Activated T-helper 1 cell treated with anti-CD3 and anti-CD28 coated beads, Interleukin-12 subunit alpha, Interleukin-12 subunit beta, Interleukin-2, Interleukin-4 antibody, amounts not matched to agents 30 ng/mL and 10 ng/mL and 1 ng/mL, durations not matched to agents 14 hours and 24 hours and 36 hours (primary cell): ENCODE data around the gene RBM3. TPM values are rescaled to one million over a fixed set of nuclear protein-coding genes. Genes with fewer than 3 reads are reported as not detected.
A peak's percentile ranks its signal among the peaks of the same experiment; 100 is the strongest.
"Not testable (repeated sequence)": the region's sequence is repeated elsewhere in the genome, so short reads cannot be mapped to it uniquely, and the experiment has no call there.

Experiments used
- DNase-seq: peaks from one replicate; pipeline ENCODE4 v3.0.0; 2021; ENCODE audit warnings: low spot score
- H3K27ac Mint-ChIP-seq: one replicate; pipeline ENCODE4 v1.8.0; 2021; ENCODE audit warnings: mild to moderate bottlenecking, mixed read lengths
- H3K27me3 Mint-ChIP-seq: one replicate; pipeline ENCODE4 v1.8.0; 2022; ENCODE audit warnings: mild to moderate bottlenecking, moderate library complexity, mixed read lengths; ENCODE audit not compliant: insufficient read depth
- H3K36me3 Mint-ChIP-seq: one replicate; pipeline ENCODE4 v1.8.0; 2021; ENCODE audit warnings: low read depth, mixed read lengths
- H3K4me1 Mint-ChIP-seq: one replicate; pipeline ENCODE4 v1.8.0; 2021; ENCODE audit warnings: low read depth, mixed read lengths
- H3K4me3 Mint-ChIP-seq: one replicate; pipeline ENCODE4 v1.8.0; 2021; ENCODE audit warnings: mild to moderate bottlenecking, moderate library complexity, mixed read lengths
- H3K9me3 Mint-ChIP-seq: one replicate; pipeline ENCODE4 v1.8.0; 2021; ENCODE audit warnings: mixed read lengths
- intact Hi-C: fragments of 100-400 bp; cut with micrococcal nuclease; formaldehyde crosslinking; loops from one replicate; pipeline ENCODE4 v1.15.1; 2024
- total RNA-seq: library from RNA; stranded (reverse); gene quantifications from 2 replicates; pipeline ENCODE4 v1.2.3, GENCODE V29; 2022

RBM3 gene
- total RNA-seq, 1 donor from 2014 or later = 318 TPM

DNA sequence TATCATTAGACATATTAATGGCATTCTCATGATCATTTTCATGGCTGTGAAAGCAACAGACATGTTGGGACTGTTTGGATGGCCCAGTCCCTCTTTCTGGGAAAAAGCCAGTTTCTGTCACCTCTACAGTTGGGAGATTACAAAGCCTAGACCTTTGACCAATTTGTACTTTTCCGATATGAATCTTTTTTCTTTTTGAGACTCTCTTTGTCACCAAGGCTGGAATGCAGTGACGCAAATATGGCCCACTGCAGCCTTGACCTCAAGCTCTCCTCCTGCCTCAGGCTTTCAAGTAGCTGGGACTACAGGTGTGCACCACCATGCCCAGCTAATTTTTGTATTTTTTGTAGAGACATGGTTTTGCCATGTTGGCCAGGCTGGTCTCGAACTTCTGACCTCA lies 25.4 kb upstream of the RBM3 start:
- no peaks in the 10 kb centered on the region for H3K9me3 Mint-ChIP-seq

DNA sequence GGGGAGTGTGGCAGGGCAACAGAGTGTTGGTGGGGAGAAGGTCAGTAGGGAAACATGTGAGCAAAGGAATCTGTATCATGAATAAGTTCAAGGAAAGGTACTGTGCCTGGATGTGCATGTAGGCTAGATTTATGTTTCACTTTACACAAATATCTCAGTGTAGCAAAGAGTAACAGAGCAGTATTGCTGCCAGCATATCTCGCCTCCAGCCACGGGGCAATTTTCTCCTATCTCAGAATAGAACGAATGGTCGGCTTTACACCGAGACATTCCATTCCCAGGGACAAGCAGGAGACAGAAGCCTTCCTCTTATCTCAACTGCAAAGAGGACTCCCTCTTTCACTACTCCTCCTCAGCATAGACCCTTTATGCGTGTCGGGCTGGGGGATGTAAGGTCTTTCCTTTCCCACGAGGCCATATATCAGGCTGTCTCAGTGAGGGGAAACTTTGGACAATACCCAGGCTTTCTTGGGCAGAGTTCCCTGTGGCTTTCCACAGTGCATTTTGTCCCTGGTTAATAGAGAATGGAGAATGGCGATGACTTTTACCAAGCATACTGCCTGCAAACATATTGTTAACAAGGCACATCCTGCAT lies 18.5 kb upstream of the RBM3 start:
- H3K27me3 Mint-ChIP-seq, H3K4me1 Mint-ChIP-seq, H3K9me3 Mint-ChIP-seq, H3K4me3 Mint-ChIP-seq, DNase-seq, intact Hi-C loops: not testable (repeated sequence)
- Mint-ChIP-seq H3K36me3 (peaks cover 20% of the 10 kb centered on the region), H3K27ac (peak overlapping the region; percentile 61)

More for the DNA sequence above, 25.4 kb upstream of the RBM3 start:
- Mint-ChIP-seq H3K27me3 (no peaks in the 10 kb centered on the region), H3K36me3 (peaks cover 17% of the 10 kb centered on the region), H3K4me1 (no peaks in the 10 kb centered on the region), H3K4me3 (no peak overlapping the region), H3K27ac (no peak overlapping the region)
- DNase-seq = no peak
- intact Hi-C loops = no loop called here

DNA sequence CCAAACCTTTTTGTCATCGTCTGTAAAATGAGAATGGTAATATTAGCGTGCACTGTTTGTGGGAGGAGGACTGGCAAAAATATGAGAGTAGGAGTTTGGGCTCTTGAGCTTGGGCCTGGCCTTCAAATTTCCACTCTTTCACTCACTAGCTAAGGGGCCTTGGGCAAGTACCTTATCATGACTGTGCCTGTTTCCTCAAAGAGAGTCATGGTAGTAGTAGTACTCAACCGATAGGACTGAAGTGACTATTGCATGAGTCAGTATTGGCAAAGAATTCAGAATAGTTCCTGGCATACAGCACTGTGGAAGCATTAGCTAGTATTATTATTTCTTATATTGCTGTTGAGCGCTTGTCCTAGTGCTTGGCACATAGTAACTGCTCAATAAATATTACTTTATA lies 16.0 kb upstream of the RBM3 start:
- H3K27me3 Mint-ChIP-seq = no peaks in the 10 kb centered on the region
- intact Hi-C loops = no loop called here
- H3K4me3 Mint-ChIP-seq = no peak overlapping the region
- H3K9me3 Mint-ChIP-seq = no peaks in the 10 kb centered on the region
- no peak for DNase-seq
- H3K36me3 Mint-ChIP-seq = peaks cover 25% of the 10 kb centered on the region
- no peaks in the 10 kb centered on the region for H3K4me1 Mint-ChIP-seq
- H3K27ac Mint-ChIP-seq = no peak overlapping the region

DNA sequence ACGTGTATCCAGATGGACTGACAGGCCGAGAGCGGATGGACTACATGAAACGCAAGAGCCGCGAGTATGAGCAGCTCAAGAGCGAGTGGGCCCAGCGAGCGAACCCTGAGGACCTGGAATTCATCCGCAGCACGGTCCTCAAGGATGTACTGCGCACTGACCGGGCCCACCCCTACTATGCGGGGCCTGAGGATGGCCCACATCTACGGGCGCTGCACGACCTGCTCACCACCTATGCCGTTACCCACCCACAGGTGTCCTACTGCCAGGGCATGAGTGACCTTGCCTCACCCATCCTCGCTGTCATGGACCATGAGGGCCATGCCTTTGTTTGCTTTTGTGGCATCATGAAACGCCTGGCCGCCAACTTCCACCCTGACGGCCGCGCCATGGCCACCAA lies 14.6 kb upstream of the RBM3 start:
- Mint-ChIP-seq H3K4me3 (no peak overlapping the region), H3K36me3 (peaks cover 26% of the 10 kb centered on the region), H3K27me3 (no peaks in the 10 kb centered on the region), H3K27ac (no peak overlapping the region), H3K4me1 (no peaks in the 10 kb centered on the region), H3K9me3 (no peaks in the 10 kb centered on the region)
- no peak for DNase-seq
- intact Hi-C loops = no loop called here

DNA sequence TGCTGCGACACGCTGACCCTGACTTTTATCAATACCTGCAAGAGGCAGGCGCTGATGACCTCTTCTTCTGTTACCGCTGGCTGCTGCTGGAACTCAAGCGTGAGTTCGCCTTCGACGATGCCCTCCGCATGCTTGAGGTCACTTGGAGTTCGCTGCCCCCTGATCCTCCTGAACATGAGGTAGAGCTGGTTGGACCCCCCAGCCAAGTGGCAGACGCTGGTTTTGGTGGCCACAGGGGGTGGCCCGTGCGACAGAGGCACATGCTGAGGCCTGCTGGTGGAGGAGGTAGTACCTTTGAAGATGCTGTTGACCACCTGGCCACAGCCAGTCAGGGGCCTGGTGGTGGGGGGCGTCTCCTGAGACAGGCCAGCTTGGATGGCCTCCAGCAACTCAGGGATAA lies 14.2 kb upstream of the RBM3 start:
- peaks cover 23% of the 10 kb centered on the region for H3K36me3 Mint-ChIP-seq
- H3K9me3 Mint-ChIP-seq = no peaks in the 10 kb centered on the region
- intact Hi-C loops = no loop called here
- DNase-seq = no peak
- H3K4me1 Mint-ChIP-seq = no peaks in the 10 kb centered on the region
- H3K4me3 Mint-ChIP-seq = no peak overlapping the region
- H3K27ac Mint-ChIP-seq = no peak overlapping the region
- no peaks in the 10 kb centered on the region for H3K27me3 Mint-ChIP-seq

DNA sequence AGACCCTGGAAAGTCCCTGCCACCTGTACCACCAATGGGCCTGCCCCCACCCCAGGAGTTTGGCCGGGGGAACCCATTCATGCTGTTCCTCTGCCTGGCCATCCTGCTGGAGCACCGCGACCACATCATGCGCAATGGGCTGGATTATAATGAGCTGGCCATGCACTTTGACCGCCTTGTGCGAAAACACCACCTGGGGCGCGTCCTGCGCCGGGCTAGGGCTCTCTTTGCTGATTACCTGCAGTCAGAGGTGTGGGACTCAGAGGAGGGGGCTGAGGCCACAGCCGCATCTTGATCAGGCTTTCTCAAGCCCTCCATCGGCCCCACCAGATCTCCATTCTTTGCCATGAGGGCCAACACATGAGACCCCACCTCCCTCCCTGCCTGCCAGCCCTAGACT lies 13.6 kb upstream of the RBM3 start:
- H3K9me3 Mint-ChIP-seq = no peaks in the 10 kb centered on the region
- peaks cover 18% of the 10 kb centered on the region for H3K36me3 Mint-ChIP-seq
- H3K4me1 Mint-ChIP-seq = no peaks in the 10 kb centered on the region
- H3K27me3 Mint-ChIP-seq = no peaks in the 10 kb centered on the region
- H3K4me3 Mint-ChIP-seq = no peak overlapping the region
- H3K27ac Mint-ChIP-seq = no peak overlapping the region
- intact Hi-C loops = no loop called here
- DNase-seq = no peak

DNA sequence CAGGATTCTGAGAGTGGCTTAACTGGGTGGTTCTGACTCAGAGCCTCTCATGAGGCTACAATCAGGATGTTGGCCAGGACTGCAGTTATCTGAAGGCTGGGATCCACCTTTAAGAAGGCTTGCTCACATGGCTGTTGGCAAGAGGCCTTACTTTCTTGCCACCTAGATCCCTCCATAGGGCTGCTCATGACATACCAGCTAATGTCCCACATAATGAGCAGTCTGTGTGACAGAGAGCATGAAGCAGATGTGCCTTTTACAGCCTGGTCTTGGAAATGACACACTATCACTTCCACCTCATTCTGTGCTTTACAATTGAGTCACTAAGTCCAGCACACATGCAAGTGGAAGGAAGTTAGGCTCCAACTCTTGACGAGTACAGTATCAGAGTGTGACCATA lies 4.3 kb upstream of the RBM3 start:
- intact Hi-C loops = no loop called here
- Mint-ChIP-seq H3K27ac (peak overlapping the region; percentile 77), H3K36me3 (peaks cover 4% of the 10 kb centered on the region), H3K4me3 (no peak overlapping the region), H3K4me1 (peaks cover 12% of the 10 kb centered on the region), H3K9me3 (no peaks in the 10 kb centered on the region), H3K27me3 (no peaks in the 10 kb centered on the region)
- DNase-seq = no peak

DNA sequence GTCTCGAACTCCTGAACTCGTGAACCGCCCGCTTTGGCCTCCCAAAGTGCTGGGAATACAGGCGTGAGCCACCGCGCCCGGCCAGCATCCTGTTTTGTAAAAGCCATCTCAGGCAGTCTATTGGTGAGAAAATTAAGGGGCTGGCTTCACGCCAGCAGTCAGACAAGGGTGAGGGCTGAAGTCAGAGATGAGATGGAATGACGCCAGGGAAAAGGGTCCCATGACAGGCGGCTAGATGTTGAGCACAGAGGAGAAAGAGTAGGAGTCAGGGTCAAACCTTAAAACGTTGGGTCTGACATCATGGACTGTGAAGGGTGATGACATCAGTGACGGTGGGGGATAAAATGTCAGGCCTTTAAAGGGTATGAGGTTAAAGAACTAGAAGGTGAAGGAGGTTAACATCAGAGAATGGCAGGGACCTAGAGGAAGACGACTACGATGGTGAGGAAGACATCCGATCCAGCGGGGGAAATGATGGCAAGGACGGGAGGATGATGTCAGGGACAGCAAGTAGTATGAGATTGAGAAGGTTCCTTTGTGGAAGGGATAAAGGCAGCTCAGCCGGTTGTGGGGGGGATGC lies 504 bp upstream of the RBM3 start:
- Mint-ChIP-seq H3K36me3 (peaks cover 28% of the 10 kb centered on the region), H3K4me3 (peak overlapping the region; percentile 99), H3K27ac (peak overlapping the region; percentile 100), H3K27me3 (no peaks in the 10 kb centered on the region), H3K4me1 (peaks cover 19% of the 10 kb centered on the region), H3K9me3 (no peaks in the 10 kb centered on the region)
- DNase-seq = no peak
- intact Hi-C loops = loop anchor here (1.0 kb wide), 5 partner anchors 24 to 97 kb away; partner anchors contain the start of genes EBP, FTSJ1, PORCN and TBC1D25

DNA sequence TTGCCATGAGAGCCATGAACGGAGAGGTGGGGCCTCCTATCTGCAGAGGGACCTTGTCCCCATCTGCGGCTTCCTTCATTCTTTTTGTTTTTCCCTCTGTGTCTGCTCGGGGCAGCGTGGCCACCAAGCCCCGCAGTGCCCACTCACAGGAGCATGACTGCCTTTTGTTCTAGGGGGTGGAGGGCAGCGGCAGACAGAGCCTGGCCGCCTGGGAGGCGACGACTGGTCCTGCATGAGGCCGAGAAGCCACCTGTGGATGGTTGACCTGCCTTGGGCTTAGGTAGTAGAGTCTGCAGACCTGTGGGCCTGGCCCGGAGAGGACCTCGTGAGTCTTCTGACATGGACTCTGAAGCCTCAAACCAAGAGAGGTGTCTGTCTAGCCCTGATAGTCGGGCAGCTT lies 1.4 kb downstream of the RBM3 start:
- peaks cover 18% of the 10 kb centered on the region for H3K4me1 Mint-ChIP-seq
- DNase-seq = no peak
- no peaks in the 10 kb centered on the region for H3K9me3 Mint-ChIP-seq
- peak overlapping the region; percentile 99 for H3K4me3 Mint-ChIP-seq
- intact Hi-C loops = no loop called here
- H3K27me3 Mint-ChIP-seq = no peaks in the 10 kb centered on the region
- H3K36me3 Mint-ChIP-seq = peaks cover 38% of the 10 kb centered on the region
- peak overlapping the region; percentile 100 for H3K27ac Mint-ChIP-seq

DNA sequence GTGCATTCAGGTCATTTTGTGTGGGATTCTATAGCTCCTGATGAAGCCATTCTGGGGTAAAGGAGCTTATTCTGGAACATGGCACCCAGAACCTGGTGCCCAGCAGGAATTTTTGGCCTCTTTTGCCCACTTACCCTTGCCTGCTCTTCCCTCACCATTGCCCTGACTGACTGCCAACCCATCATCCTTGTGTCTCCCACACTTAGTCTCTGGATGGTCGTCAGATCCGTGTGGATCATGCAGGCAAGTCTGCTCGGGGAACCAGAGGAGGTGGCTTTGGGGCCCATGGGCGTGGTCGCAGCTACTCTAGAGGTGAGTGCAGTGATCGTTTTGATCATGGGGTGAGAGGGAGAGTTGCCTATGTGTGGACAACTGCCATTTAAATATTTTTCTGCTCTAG lies 1.8 kb downstream of the RBM3 start:
- peaks cover 38% of the 10 kb centered on the region for H3K36me3 Mint-ChIP-seq
- no peaks in the 10 kb centered on the region for H3K9me3 Mint-ChIP-seq
- peaks cover 18% of the 10 kb centered on the region for H3K4me1 Mint-ChIP-seq
- no peak for DNase-seq
- no peaks in the 10 kb centered on the region for H3K27me3 Mint-ChIP-seq
- intact Hi-C loops = no loop called here
- H3K4me3 Mint-ChIP-seq = peak overlapping the region; percentile 99
- H3K27ac Mint-ChIP-seq = no peak overlapping the region

DNA sequence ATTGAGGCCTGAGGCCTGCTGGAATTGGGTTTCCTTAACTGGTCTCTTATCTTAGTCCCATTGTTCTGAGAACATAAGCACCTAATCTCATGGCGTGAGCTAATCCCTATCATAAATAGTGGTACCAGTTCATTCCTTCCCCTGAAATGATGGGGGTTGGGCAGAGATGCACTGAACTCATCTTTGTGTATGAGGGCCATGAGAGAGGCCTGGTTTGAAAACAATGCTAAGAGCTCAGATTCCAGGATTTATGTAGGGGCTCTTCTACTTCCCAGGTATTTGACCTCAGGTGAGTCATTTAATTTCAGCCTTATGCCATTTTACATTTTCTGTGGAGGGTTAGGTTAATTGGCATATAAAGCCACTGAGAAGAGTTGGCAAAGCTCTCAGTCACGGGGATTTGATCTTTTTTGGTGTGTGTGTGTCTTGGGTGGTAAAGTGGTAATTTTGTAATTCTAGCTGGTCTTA lies 4.4 kb downstream of the RBM3 start:
- Mint-ChIP-seq H3K36me3 (peaks cover 38% of the 10 kb centered on the region), H3K4me3 (no peak overlapping the region), H3K27ac (no peak overlapping the region), H3K9me3 (no peaks in the 10 kb centered on the region), H3K4me1 (peaks cover 16% of the 10 kb centered on the region), H3K27me3 (no peaks in the 10 kb centered on the region)
- intact Hi-C loops = no loop called here
- no peak for DNase-seq

DNA sequence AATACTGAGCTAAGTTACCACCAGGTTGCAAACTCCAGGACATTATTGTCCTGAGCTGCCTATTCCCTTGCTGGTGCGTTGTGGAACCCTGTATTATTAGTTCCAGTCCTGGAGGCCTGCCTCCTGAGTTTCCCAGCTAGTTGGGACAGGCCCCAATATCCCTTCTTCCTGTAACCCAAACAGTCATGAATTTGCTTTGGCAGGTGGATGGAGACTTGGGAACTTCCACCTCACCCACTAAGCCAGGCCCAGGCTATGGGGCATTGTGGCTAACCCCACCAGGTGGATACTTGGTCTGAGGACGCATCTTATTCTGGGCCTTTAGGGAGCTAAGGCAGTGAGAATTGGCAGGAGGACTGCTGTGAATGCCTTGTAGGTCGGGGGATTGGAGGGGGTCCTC lies 5.0 kb downstream of the RBM3 start:
- DNase-seq = no peak
- no peaks in the 10 kb centered on the region for H3K27me3 Mint-ChIP-seq
- no peak overlapping the region for H3K27ac Mint-ChIP-seq
- peaks cover 12% of the 10 kb centered on the region for H3K4me1 Mint-ChIP-seq
- H3K36me3 Mint-ChIP-seq = peaks cover 37% of the 10 kb centered on the region
- no peak overlapping the region for H3K4me3 Mint-ChIP-seq
- intact Hi-C loops = no loop called here
- no peaks in the 10 kb centered on the region for H3K9me3 Mint-ChIP-seq

DNA sequence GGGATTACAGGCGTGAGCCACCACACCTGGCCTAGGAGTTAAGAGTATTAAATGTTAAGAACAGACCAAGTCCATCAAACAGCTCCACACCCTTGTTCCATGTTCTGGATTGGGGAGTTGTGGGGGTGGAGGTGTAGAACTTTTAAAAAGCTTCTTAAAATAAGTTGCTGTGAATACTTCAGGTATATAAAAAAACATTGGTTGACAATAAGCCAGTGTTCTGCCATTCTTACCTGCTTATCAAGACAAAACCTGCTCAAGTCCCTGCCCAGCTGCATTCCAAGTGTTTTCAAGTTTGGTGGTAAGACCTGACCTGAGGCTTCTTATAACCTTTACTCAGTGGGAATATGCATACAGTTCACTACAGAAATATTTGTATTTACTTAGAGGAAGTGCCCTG lies 6.4 kb downstream of the RBM3 start:
- Mint-ChIP-seq H3K9me3 (no peaks in the 10 kb centered on the region), H3K36me3 (peaks cover 27% of the 10 kb centered on the region), H3K4me1 (peaks cover 11% of the 10 kb centered on the region), H3K4me3 (no peak overlapping the region), H3K27ac (no peak overlapping the region), H3K27me3 (no peaks in the 10 kb centered on the region)
- no peak for DNase-seq
- intact Hi-C loops = no loop called here

DNA sequence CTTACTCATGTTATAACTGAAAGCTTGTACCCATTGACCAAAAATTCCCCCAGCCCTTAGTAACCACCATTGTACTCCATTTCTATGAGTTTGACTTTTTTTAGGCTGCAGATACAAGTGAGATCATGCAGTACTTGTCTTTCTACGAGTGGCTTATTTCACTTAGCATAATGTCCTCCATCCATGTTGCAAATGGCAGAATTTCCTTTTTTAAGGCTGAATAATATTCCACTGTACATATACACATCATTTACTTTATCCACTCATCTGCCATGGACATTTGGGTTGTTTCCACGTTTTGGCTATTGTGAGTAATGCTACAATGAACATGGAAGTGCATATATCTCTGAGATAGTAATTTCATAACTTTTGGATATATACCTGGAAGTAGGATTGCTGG lies 10.4 kb downstream of the RBM3 start:
- H3K36me3 Mint-ChIP-seq = peaks cover 3% of the 10 kb centered on the region
- intact Hi-C loops = no loop called here
- H3K9me3 Mint-ChIP-seq = no peaks in the 10 kb centered on the region
- H3K27me3 Mint-ChIP-seq = no peaks in the 10 kb centered on the region
- peaks cover 3% of the 10 kb centered on the region for H3K4me1 Mint-ChIP-seq
- no peak overlapping the region for H3K27ac Mint-ChIP-seq
- DNase-seq = no peak
- H3K4me3 Mint-ChIP-seq = no peak overlapping the region
